HEK293 (cell line): ENCODE measurements around the gene COBL.
A peak's percentile ranks its signal among the peaks of the same experiment; 100 is the strongest.

ENCODE experiments used
- BCL11A ChIP-seq: fragments of 450-650 bp; formaldehyde crosslinking; IDR thresholded peaks from 2 replicates; pipeline ENCODE4 v1.5.1; 2016; ENCODE audit warnings: low read depth, missing biosample characterization, missing genetic modification characterization
- FEZF1 ChIP-seq: fragments of 450-650 bp; formaldehyde crosslinking; IDR thresholded peaks from 2 replicates; pipeline ENCODE4 v1.5.1; 2016; ENCODE audit warnings: missing biosample characterization, missing genetic modification characterization
- KLF9 ChIP-seq: fragments of 450-650 bp; formaldehyde crosslinking; IDR thresholded peaks from 2 replicates; pipeline ENCODE4 v1.5.1; 2016; ENCODE audit warnings: missing biosample characterization, missing genetic modification characterization, low read depth
- OSR2 ChIP-seq: fragments of 450-650 bp; formaldehyde crosslinking; IDR thresholded peaks from 2 replicates; pipeline ENCODE4 v1.5.1; 2016; ENCODE audit warnings: missing biosample characterization, missing genetic modification characterization
- OVOL3 ChIP-seq: fragments of 450-650 bp; formaldehyde crosslinking; IDR thresholded peaks from 2 replicates; pipeline ENCODE4 v1.5.1; 2016; ENCODE audit warnings: missing biosample characterization, missing genetic modification characterization
- TRIM28 ChIP-seq: IDR thresholded peaks from 2 replicates; pipeline ENCODE4 v1.6.1; 2011; ENCODE audit warnings: low read length, control low read depth, borderline replicate concordance
- ZBTB48 ChIP-seq: fragments of 450-650 bp; formaldehyde crosslinking; IDR thresholded peaks from 2 replicates; pipeline ENCODE4 v1.5.1; 2016; ENCODE audit warnings: missing biosample characterization, missing genetic modification characterization
- ZEB2 ChIP-seq: fragments of 450-650 bp; formaldehyde crosslinking; IDR thresholded peaks from 2 replicates; pipeline ENCODE4 v1.5.1; 2016; ENCODE audit warnings: missing biosample characterization, missing genetic modification characterization
- ZNF10 ChIP-seq: fragments of 450-650 bp; formaldehyde crosslinking; IDR thresholded peaks from 2 replicates; pipeline ENCODE4 v1.5.1; 2017; ENCODE audit warnings: missing biosample characterization, missing genetic modification characterization
- ZNF112 ChIP-seq: fragments of 450-650 bp; formaldehyde crosslinking; IDR thresholded peaks from 2 replicates; pipeline ENCODE4 v1.5.0; 2017; ENCODE audit warnings: missing biosample characterization, missing genetic modification characterization
- ZNF223 ChIP-seq: fragments of 450-650 bp; formaldehyde crosslinking; IDR thresholded peaks from 2 replicates; pipeline ENCODE4 v1.5.1; 2016; ENCODE audit warnings: missing biosample characterization, missing genetic modification characterization
- ZNF274 ChIP-seq, 2 experiments: fragments of 200-500 bp in 1 of 2; fragments of 450-650 bp in 1 of 2; sonication (Bioruptor generic) in 1 of 2; formaldehyde crosslinking in 1 of 2; IDR thresholded peaks; 2 replicates each; pipeline versions ENCODE4 v1.5.1 to v1.6.1; 2014 to 2016; ENCODE audit warnings: borderline replicate concordance in 1 of 2, inconsistent platforms in 1 of 2, low read length in 1 of 2, missing biosample characterization in 1 of 2, missing genetic modification characterization in 1 of 2
- ZNF354C ChIP-seq: fragments of 450-650 bp; formaldehyde crosslinking; IDR thresholded peaks from 2 replicates; pipeline ENCODE4 v1.5.1; 2016; ENCODE audit warnings: missing biosample characterization, missing genetic modification characterization, low read depth, borderline replicate concordance
- ZNF423 ChIP-seq: fragments of 450-650 bp; formaldehyde crosslinking; IDR thresholded peaks from 2 replicates; pipeline ENCODE4 v1.5.1; 2016; ENCODE audit warnings: missing biosample characterization, missing genetic modification characterization
- ZNF433 ChIP-seq: fragments of 450-650 bp; formaldehyde crosslinking; IDR thresholded peaks from 2 replicates; pipeline ENCODE4 v1.5.1; 2016; ENCODE audit warnings: missing biosample characterization, missing genetic modification characterization, low read depth
- ZNF510 ChIP-seq: fragments of 450-650 bp; formaldehyde crosslinking; IDR thresholded peaks from 2 replicates; pipeline ENCODE4 v1.5.1; 2018; ENCODE audit warnings: mild to moderate bottlenecking, missing genetic modification characterization, missing biosample characterization; ENCODE audit not compliant: insufficient replicate concordance
- ZNF544 ChIP-seq: fragments of 450-650 bp; formaldehyde crosslinking; IDR thresholded peaks from 2 replicates; pipeline ENCODE4 v1.5.0; 2017; ENCODE audit warnings: missing biosample characterization, missing genetic modification characterization
- ZNF549 ChIP-seq: fragments of 450-650 bp; IDR thresholded peaks from 2 replicates; pipeline ENCODE4 v1.5.1; 2018; ENCODE audit warnings: missing biosample characterization, missing genetic modification characterization, mild to moderate bottlenecking, inconsistent platforms, moderate library complexity
- ZNF621 ChIP-seq: fragments of 450-650 bp; formaldehyde crosslinking; IDR thresholded peaks from 2 replicates; pipeline ENCODE4 v1.5.1; 2017; ENCODE audit warnings: missing biosample characterization, missing genetic modification characterization
- ZNF626 ChIP-seq: fragments of 450-650 bp; sonication (Bioruptor Pico); formaldehyde crosslinking; IDR thresholded peaks from 2 replicates; pipeline ENCODE4 v1.5.1; 2018; ENCODE audit warnings: missing biosample characterization, missing genetic modification characterization, inconsistent platforms
- ZNF658 ChIP-seq: fragments of 450-650 bp; formaldehyde crosslinking; IDR thresholded peaks from 2 replicates; pipeline ENCODE4; 2016; ENCODE audit warnings: missing biosample characterization, missing genetic modification characterization
- ZNF660 ChIP-seq: fragments of 450-650 bp; IDR thresholded peaks from 2 replicates; pipeline ENCODE4 v1.5.1; 2018; ENCODE audit warnings: missing biosample characterization, mild to moderate bottlenecking, missing genetic modification characterization
- ZNF747 ChIP-seq: fragments of 450-650 bp; formaldehyde crosslinking; IDR thresholded peaks from 2 replicates; pipeline ENCODE4 v1.5.1; 2016; ENCODE audit warnings: missing biosample characterization, missing genetic modification characterization
- TF ChIP-seq, protein P1 (sequence below): fragments of 450-650 bp; formaldehyde crosslinking; IDR thresholded peaks from 2 replicates; pipeline ENCODE4 v1.5.1; 2016; ENCODE audit warnings: missing biosample characterization, missing genetic modification characterization, low read depth
- TF ChIP-seq, protein P2 (sequence below): fragments of 450-650 bp; formaldehyde crosslinking; conservative IDR thresholded peaks from 2 replicates; pipeline ENCODE4 v1.5.1; 2016; ENCODE audit warnings: low read depth, missing biosample characterization, missing genetic modification characterization
- TF ChIP-seq, protein P3 (sequence below): fragments of 450-650 bp; formaldehyde crosslinking; IDR thresholded peaks from 2 replicates; pipeline ENCODE4 v1.5.1; 2016; ENCODE audit warnings: missing biosample characterization, missing genetic modification characterization
- TF ChIP-seq, protein P4 (sequence below): fragments of 450-650 bp; formaldehyde crosslinking; IDR thresholded peaks from 2 replicates; pipeline ENCODE4 v1.5.1; 2017; ENCODE audit warnings: missing biosample characterization, missing genetic modification characterization
- TF ChIP-seq, protein P5 (sequence below): fragments of 450-650 bp; formaldehyde crosslinking; IDR thresholded peaks from 2 replicates; pipeline ENCODE4 v1.5.1; 2016; ENCODE audit warnings: missing biosample characterization, missing genetic modification characterization
- TF ChIP-seq, protein P6 (sequence below): fragments of 450-650 bp; formaldehyde crosslinking; IDR thresholded peaks from 2 replicates; pipeline ENCODE4 v1.5.1; 2016; ENCODE audit warnings: missing biosample characterization, missing genetic modification characterization

Gene COBL

DNA sequence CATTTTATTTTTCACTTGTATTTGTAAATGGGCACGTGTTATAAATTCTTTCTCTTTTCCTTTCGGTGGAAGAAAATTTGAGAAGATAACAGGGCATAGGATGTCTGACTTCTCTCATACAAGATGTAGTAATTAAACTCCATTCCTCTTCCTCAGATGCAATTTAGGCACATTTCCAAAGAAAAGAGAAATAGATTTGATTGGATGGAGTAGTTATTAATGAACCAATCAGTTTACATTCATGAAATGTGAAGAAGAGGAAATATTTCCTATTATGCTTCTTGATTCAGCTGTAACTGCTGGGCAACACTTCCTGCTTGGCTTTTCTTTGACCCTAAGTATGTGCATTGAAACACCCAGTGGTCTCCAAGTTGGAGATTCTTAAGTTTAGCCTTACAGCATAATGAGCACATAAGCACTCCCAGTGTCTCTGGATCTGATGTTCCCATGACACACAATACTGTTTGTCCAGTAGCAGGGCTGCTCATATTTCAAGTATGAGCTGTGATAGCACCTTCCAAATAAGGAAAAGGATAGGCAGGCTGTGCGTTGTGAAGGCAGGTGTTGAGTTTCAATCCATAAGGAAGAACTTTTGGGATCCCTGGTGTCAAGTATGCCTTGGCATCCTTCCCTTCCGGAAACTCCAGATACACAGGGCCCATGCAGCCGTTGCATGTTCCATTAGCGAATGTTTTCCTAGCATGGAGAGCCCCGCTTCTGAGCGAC, 33.4 kb upstream of the COBL start (continued):
- TF ChIP-seq, protein P1, sequence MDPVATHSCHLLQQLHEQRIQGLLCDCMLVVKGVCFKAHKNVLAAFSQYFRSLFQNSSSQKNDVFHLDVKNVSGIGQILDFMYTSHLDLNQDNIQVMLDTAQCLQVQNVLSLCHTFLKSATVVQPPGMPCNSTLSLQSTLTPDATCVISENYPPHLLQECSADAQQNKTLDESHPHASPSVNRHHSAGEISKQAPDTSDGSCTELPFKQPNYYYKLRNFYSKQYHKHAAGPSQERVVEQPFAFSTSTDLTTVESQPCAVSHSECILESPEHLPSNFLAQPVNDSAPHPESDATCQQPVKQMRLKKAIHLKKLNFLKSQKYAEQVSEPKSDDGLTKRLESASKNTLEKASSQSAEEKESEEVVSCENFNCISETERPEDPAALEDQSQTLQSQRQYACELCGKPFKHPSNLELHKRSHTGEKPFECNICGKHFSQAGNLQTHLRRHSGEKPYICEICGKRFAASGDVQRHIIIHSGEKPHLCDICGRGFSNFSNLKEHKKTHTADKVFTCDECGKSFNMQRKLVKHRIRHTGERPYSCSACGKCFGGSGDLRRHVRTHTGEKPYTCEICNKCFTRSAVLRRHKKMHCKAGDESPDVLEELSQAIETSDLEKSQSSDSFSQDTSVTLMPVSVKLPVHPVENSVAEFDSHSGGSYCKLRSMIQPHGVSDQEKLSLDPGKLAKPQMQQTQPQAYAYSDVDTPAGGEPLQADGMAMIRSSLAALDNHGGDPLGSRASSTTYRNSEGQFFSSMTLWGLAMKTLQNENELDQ, result no peak
- no peak for TF ChIP-seq OVOL3
- no peak for TF ChIP-seq ZNF544 (tag by site-specific recombination)
- no peak for TF ChIP-seq ZNF223 (tag by site-specific recombination)
- TF ChIP-seq ZNF112 (tag by site-specific recombination), result no peak
- 0 out of 2 replicates have a peak, but pooled peaks have one; percentile 33 for TF ChIP-seq ZNF10 (tag by site-specific recombination)
- no peak for TF ChIP-seq KLF9 (tag by site-specific recombination)
- no peak for TF ChIP-seq ZNF433 (tag by site-specific recombination)
- no peak for TF ChIP-seq ZNF658
- TF ChIP-seq ZNF423, result no peak
- no peak for TF ChIP-seq BCL11A (tag by site-specific recombination)
- TF ChIP-seq OSR2, result peak; percentile 80
- TF ChIP-seq, protein P2, sequence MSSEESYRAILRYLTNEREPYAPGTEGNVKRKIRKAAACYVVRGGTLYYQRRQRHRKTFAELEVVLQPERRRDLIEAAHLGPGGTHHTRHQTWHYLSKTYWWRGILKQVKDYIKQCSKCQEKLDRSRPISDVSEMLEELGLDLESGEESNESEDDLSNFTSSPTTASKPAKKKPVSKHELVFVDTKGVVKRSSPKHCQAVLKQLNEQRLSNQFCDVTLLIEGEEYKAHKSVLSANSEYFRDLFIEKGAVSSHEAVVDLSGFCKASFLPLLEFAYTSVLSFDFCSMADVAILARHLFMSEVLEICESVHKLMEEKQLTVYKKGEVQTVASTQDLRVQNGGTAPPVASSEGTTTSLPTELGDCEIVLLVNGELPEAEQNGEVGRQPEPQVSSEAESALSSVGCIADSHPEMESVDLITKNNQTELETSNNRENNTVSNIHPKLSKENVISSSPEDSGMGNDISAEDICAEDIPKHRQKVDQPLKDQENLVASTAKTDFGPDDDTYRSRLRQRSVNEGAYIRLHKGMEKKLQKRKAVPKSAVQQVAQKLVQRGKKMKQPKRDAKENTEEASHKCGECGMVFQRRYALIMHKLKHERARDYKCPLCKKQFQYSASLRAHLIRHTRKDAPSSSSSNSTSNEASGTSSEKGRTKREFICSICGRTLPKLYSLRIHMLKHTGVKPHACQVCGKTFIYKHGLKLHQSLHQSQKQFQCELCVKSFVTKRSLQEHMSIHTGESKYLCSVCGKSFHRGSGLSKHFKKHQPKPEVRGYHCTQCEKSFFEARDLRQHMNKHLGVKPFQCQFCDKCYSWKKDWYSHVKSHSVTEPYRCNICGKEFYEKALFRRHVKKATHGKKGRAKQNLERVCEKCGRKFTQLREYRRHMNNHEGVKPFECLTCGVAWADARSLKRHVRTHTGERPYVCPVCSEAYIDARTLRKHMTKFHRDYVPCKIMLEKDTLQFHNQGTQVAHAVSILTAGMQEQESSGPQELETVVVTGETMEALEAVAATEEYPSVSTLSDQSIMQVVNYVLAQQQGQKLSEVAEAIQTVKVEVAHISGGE, result no peak
- TF ChIP-seq ZNF274 (IDR thresholded peaks at IDR 0.05; ENCODE audit: low read length), result no peak
- no peak for TF ChIP-seq ZNF274 (tag by site-specific recombination; IDR thresholded peaks at IDR 0.05; ENCODE audit: borderline replicate concordance)
- no peak for TF ChIP-seq ZNF660 (tag by site-specific recombination)
- TF ChIP-seq, protein P3, sequence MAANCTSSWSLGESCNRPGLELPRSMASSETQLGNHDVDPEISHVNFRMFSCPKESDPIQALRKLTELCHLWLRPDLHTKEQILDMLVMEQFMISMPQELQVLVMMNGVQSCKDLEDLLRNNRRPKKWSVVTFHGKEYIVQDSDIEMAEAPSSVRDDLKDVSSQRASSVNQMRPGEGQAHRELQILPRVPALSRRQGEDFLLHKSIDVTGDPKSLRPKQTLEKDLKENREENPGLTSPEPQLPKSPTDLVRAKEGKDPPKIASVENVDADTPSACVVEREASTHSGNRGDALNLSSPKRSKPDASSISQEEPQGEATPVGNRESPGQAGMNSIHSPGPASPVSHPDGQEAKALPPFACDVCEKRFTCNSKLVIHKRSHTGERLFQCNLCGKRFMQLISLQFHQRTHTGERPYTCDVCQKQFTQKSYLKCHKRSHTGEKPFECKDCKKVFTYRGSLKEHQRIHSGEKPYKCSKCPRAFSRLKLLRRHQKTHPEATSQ (tag by site-specific recombination), result no peak
- TF ChIP-seq, protein P4, sequence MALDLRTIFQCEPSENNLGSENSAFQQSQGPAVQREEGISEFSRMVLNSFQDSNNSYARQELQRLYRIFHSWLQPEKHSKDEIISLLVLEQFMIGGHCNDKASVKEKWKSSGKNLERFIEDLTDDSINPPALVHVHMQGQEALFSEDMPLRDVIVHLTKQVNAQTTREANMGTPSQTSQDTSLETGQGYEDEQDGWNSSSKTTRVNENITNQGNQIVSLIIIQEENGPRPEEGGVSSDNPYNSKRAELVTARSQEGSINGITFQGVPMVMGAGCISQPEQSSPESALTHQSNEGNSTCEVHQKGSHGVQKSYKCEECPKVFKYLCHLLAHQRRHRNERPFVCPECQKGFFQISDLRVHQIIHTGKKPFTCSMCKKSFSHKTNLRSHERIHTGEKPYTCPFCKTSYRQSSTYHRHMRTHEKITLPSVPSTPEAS, result no peak
- TF ChIP-seq ZNF626 (tag by site-specific recombination), result no peak
- TF ChIP-seq ZEB2, result no peak
- no peak for TF ChIP-seq FEZF1 (tag by site-specific recombination)
- TF ChIP-seq, protein P5, sequence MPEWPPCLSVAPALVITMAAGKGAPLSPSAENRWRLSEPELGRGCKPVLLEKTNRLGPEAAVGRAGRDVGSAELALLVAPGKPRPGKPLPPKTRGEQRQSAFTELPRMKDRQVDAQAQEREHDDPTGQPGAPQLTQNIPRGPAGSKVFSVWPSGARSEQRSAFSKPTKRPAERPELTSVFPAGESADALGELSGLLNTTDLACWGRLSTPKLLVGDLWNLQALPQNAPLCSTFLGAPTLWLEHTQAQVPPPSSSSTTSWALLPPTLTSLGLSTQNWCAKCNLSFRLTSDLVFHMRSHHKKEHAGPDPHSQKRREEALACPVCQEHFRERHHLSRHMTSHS (tag by site-specific recombination), result no peak
- peak; percentile 23; the same call in 1 of the 2 replicates for TF ChIP-seq TRIM28
- TF ChIP-seq ZNF747 (tag by site-specific recombination), result no peak
- no peak for TF ChIP-seq ZNF354C (tag by site-specific recombination)
- TF ChIP-seq ZNF549, result no peak
- no peak for TF ChIP-seq ZBTB48 (tag by site-specific recombination)
- TF ChIP-seq ZNF510 (tag by site-specific recombination), result no peak
- no peak for TF ChIP-seq ZNF621 (tag by site-specific recombination)
- TF ChIP-seq, protein P6, sequence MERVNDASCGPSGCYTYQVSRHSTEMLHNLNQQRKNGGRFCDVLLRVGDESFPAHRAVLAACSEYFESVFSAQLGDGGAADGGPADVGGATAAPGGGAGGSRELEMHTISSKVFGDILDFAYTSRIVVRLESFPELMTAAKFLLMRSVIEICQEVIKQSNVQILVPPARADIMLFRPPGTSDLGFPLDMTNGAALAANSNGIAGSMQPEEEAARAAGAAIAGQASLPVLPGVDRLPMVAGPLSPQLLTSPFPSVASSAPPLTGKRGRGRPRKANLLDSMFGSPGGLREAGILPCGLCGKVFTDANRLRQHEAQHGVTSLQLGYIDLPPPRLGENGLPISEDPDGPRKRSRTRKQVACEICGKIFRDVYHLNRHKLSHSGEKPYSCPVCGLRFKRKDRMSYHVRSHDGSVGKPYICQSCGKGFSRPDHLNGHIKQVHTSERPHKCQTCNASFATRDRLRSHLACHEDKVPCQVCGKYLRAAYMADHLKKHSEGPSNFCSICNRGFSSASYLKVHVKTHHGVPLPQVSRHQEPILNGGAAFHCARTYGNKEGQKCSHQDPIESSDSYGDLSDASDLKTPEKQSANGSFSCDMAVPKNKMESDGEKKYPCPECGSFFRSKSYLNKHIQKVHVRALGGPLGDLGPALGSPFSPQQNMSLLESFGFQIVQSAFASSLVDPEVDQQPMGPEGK (tag by site-specific recombination), result no peak
